ENCODE measurements around the gene PLXNB2.

Gene PLXNB2

GRCh38 chr22:50264946-50265669 lies 42.3 kb downstream of the PLXNB2 start:
- DNase-seq (ENCODE audit: low read depth): no peak

GRCh38 chr22:50264104-50264745 lies 43.2 kb downstream of the PLXNB2 start:
- no peak for DNase-seq (ENCODE audit: low read depth)

- DNase-seq (ENCODE audit: low read depth): no peak
Measured at GRCh38 chr22:50262973-50263617, 44.4 kb downstream of the PLXNB2 start.

GRCh38 chr22:50262460-50262911 lies 45.0 kb downstream of the PLXNB2 start:
- no peak for DNase-seq (ENCODE audit: low read depth)

GRCh38 chr22:50261615-50262459 lies 45.6 kb downstream of the PLXNB2 start, which contains the start of gene MAPK12:
Gene MAPK12 (minus strand): TSS chr22:50261683. CDS start chr22:50261509, 174 bp downstream.
- no peak for DNase-seq (ENCODE audit: low read depth)

- no peak for DNase-seq (ENCODE audit: low read depth)
Measured at GRCh38 chr22:50260801-50261614, 46.4 kb downstream of the PLXNB2 start.

- DNase-seq (ENCODE audit: low read depth): no peak
Measured at GRCh38 chr22:50260434-50260800, 47.0 kb downstream of the PLXNB2 start.

GRCh38 chr22:50259302-50259701 lies 48.1 kb downstream of the PLXNB2 start:
- no peak for DNase-seq (ENCODE audit: low read depth)

- DNase-seq (ENCODE audit: low read depth): no peak
Measured at GRCh38 chr22:50258361-50259292, 48.8 kb downstream of the PLXNB2 start.

- DNase-seq (ENCODE audit: low read depth): no peak
Measured at GRCh38 chr22:50257451-50258360, 49.7 kb downstream of the PLXNB2 start.

GRCh38 chr22:50257041-50257440 lies 50.4 kb downstream of the PLXNB2 start:
- no peak for DNase-seq (ENCODE audit: low read depth)

GRCh38 chr22:50256258-50256862 lies 51.1 kb downstream of the PLXNB2 start:
- no peak for DNase-seq (ENCODE audit: low read depth)

- no peak for DNase-seq (ENCODE audit: low read depth)
Measured at GRCh38 chr22:50255607-50256006, 51.8 kb downstream of the PLXNB2 start.

- DNase-seq (ENCODE audit: low read depth): no peak
Measured at GRCh38 chr22:50255099-50255498, 52.3 kb downstream of the PLXNB2 start.

GRCh38 chr22:50253941-50254340 lies 53.5 kb downstream of the PLXNB2 start:
- no peak for DNase-seq (ENCODE audit: low read depth)

GRCh38 chr22:50253046-50253915 lies 54.2 kb downstream of the PLXNB2 start:
- DNase-seq (ENCODE audit: low read depth): no peak

Measured in activated T-helper 9 cell treated with anti-CD3 and anti-CD28 coated beads, Interleukin-2, amount 50 U/mL, for 16 hours (primary cell).